PFSK-1 (cell line): Measurements from ENCODE around the gene HOXA4.

ENCODE experiments used
- FOXP2 ChIP-seq: optimal IDR thresholded peaks from 2 replicates; pipeline ENCODE3; 2011; ENCODE audit warnings: borderline replicate concordance, control low read depth, inconsistent platforms; ENCODE audit not compliant: insufficient read depth; ENCODE audit errors: extremely low read length, extremely low read depth
- POLR2AphosphoS5 ChIP-seq: IDR thresholded peaks from 2 replicates; pipeline ENCODE4 v1.6.1; 2012; ENCODE audit warnings: low read depth, mild to moderate bottlenecking, control low read depth, low read length, moderate library complexity
- REST ChIP-seq, 2 experiments: IDR thresholded peaks; 2 replicates each; pipeline versions ENCODE4 v1.6.1 to v1.8.0; 2011 to 2012; ENCODE audit warnings: low read depth in 2 of 2, low read length in 2 of 2, control low read depth in 1 of 2, inconsistent platforms in 1 of 2, mild to moderate bottlenecking in 1 of 2, moderate library complexity in 1 of 2; ENCODE audit not compliant: insufficient read depth in 1 of 2
- SIN3A ChIP-seq: IDR thresholded peaks from 2 replicates; pipeline ENCODE4 v1.6.1; 2012; ENCODE audit warnings: mild to moderate bottlenecking, low read length, moderate library complexity, borderline replicate concordance; ENCODE audit not compliant: insufficient read depth
- TAF1 ChIP-seq: IDR thresholded peaks from 2 replicates; pipeline ENCODE4 v1.6.1; 2012; ENCODE audit warnings: low read length, control low read depth, borderline replicate concordance; ENCODE audit not compliant: insufficient read depth

HOXA4 gene

DNA sequence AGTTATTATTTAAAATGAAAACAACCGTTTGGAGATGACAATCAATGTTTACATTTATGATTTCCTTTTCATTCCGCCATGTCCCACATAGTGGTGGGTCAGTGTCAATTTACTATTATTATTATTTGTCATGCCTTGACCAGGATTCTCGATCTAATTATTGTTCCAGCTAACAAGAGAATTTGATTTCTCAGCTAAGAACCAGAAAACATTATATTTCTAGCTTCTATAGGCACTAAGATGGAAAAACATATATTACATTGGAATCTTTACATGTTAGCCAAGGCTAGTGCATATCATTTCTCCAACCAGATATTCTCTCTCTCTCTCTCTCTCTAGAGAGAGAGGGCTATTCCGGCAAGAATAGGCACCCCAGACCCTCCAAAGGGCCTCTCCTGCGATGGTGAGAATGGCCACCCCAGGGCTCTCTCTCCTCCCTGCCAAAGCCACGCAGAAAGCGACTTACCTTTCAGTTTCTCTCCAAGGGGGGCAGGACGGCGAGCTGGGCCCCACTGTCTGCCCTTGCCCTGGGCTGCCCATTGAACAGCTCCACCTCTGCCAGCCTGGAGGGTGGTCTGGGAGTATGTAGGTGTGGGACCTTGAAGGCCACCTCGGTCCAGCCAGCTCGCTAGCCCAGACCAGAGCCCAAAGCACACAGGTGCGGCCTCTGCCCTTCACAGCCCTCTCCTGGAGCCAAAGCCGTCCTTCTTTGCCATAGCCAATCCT is 19.4 kb upstream of the HOXA4 start:
- no peak for TF ChIP-seq FOXP2
- TF ChIP-seq TAF1: no peak
- TF ChIP-seq SIN3A: no peak
- TF ChIP-seq REST (IDR thresholded peaks at IDR 0.05; ENCODE audit: insufficient read depth in 1 of 2, low read depth in 2 of 2, low read length in 2 of 2): no peak
- no peak for TF ChIP-seq POLR2AphosphoS5

DNA sequence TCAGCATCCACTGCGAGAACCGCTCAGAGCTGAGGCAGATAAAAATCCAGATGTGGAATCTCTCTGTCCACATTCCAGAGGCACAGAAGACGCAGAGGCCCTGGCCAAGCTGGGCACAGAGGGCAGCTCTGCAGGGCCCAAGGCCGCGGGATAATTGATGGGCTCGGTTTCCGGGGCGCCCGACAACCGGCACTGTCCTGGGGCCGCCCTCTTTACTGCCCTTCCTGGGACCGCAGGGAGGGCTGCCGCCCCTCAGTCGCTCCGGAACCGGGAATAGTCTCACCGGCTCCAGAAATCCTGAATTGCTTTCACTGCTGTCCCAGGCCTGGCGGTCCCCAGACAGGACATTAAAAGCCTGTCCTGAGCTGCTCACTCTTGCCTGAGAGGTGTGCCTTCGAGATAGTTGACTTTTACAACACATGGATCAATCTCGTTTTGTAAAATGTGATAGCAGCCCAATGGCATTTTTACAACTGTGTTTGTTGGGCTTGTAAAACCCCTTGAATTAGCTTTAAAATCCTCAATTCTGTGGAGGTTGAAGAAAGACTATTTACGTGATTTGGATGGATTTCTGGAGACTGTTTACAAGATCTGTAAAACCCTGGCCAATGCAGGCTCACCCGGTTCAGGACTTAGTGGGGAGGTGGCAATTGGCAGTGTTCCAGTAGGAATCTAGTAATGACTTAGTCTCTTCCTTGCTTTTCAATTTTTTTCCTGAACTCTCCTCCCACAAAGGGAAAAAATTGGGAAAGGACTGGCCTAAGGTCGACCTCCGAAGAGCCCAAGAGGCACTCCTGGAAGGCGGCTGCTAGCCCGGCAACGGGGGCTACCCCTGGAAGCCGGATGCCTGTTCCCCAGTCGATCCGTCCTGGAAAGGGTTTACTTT is 18.4 kb upstream of the HOXA4 start:
- TF ChIP-seq REST (IDR thresholded peaks at IDR 0.05; ENCODE audit: insufficient read depth in 1 of 2, low read depth in 2 of 2, low read length in 2 of 2) (no peak), FOXP2 (no peak), POLR2AphosphoS5 (no peak), TAF1 (no peak), SIN3A (no peak)

DNA sequence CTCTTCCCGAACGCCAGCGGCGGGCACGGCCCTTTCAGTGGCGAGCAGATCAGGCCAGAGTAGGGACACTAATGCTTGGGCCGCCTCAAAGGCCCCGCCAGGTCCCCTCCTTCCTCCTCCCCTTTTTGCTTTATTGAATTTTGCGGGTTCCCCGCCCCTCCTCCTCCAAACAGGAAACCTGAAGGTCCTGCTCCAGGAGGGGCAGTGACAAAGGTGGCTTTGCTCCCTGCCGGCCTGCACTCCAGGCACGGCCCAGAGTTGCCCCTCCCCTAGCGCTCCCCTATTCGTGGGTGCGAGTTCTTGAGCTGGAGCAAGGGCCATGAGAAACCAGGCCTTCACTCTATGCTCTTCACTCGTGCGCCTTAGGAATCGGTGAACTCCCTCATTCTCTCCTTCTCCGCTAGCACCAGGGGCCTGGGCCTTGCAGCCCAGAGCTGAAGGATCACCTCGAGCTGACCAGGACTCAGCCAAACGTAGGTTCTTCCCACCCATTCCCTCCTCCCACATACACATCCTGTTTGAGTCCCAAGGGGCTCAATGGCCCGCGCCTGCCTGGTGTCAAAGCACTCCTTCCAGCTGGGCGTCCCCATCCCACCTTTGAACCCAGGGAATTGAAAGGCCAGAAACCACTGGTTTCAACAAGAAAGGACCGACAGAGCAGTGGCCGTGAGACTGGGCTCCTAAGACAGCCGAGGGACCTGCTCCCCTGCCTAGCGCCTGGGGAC is 17.6 kb upstream of the HOXA4 start:
- TF ChIP-seq POLR2AphosphoS5 (no peak), FOXP2 (no peak), REST (IDR thresholded peaks at IDR 0.05; ENCODE audit: insufficient read depth in 1 of 2, low read depth in 2 of 2, low read length in 2 of 2) (no peak), SIN3A (no peak), TAF1 (no peak)

DNA sequence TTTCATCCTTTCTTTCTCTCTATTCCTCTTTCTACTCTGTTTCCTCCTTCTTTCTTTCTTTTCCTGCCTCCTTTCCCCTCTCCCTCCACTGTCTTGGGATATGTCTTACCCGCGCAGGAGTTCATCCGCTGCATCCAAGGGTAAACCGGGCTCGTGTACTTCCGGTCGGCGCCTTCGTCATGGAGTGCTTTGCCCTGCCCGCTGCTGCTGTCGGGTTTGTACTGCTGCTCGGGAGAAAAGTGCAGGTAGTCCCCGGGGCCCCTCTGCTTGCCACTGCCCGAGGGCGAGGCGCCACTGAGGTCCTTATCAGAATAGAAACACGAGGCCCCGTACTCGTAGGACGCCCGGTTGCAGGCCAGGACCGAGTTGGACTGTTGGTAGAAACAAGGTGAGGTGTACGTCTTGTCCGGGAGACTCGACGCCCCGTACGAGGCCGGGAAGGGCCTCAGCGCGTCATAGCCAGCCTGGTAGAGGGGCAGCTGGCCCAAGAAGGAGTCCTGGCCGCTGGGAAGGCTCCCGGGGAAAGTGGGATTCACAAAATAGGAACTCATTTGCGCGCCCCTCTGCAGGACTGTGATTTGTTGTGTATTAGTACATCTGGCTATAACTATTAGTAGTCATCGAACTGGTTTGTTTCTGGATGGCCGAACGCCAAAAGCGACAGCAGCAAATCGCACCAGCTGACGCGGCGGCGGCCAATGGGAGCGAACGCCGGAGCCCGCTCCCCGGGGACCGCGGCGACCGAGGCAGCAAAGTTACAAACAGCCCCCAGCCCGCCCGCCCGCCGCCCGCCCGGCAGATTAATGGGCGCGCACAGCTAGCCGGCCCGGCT is 16.9 kb upstream of the HOXA4 start, which contains the start of gene HOXA6:
Gene HOXA6 (minus strand): TSS at position 576 of the 832 bp plus-strand sequence. CDS start 25 bp downstream, at position 551.
- TF ChIP-seq SIN3A (no peak), TAF1 (no peak), FOXP2 (no peak), POLR2AphosphoS5 (no peak), REST (IDR thresholded peaks at IDR 0.05; ENCODE audit: insufficient read depth in 1 of 2, low read depth in 2 of 2, low read length in 2 of 2) (no peak)
